ENCODE measurements around the gene IGSF21.
"Not testable (repeated sequence)": the region's sequence is repeated elsewhere in the genome, so short reads cannot be mapped to it uniquely, and the experiment has no call there.

IGSF21 gene

GRCh38 chr1:18363436-18363835, 255.8 kb downstream of the IGSF21 start:
- H3K27ac ChIP-seq (ENCODE audit: low read depth, low read length): no peak overlapping the region
- H3K4me3 ChIP-seq (ENCODE audit: low read depth, low read length): no peak overlapping the region
- no peaks in the 10 kb centered on the region for H3K27me3 ChIP-seq (ENCODE audit: control insufficient read depth, insufficient read depth, low read length)
- H3K4me1 ChIP-seq (ENCODE audit: control insufficient read depth, insufficient read depth, low read length): no peaks in the 10 kb centered on the region
- H3K9ac ChIP-seq (ENCODE audit: low read depth, low read length): no peak overlapping the region
- no peaks in the 10 kb centered on the region for H3K9me3 ChIP-seq (ENCODE audit: control insufficient read depth, insufficient read depth, low read length)
- H3K36me3 ChIP-seq (ENCODE audit: control insufficient read depth, insufficient read depth, low read length): no peaks in the 10 kb centered on the region

- H3K27ac ChIP-seq (ENCODE audit: low read depth, low read length): no peak overlapping the region
- no peaks in the 10 kb centered on the region for H3K36me3 ChIP-seq (ENCODE audit: control insufficient read depth, insufficient read depth, low read length)
- H3K27me3 ChIP-seq (ENCODE audit: control insufficient read depth, insufficient read depth, low read length): no peaks in the 10 kb centered on the region
- no peaks in the 10 kb centered on the region for H3K4me1 ChIP-seq (ENCODE audit: control insufficient read depth, insufficient read depth, low read length)
- no peak overlapping the region for H3K4me3 ChIP-seq (ENCODE audit: low read depth, low read length)
- no peak overlapping the region for H3K9ac ChIP-seq (ENCODE audit: low read depth, low read length)
- no peaks in the 10 kb centered on the region for H3K9me3 ChIP-seq (ENCODE audit: control insufficient read depth, insufficient read depth, low read length)
These were observed 257.6 kb downstream of the IGSF21 start for GRCh38 chr1:18365099-18365705.

- H3K9me3 ChIP-seq (ENCODE audit: control insufficient read depth, insufficient read depth, low read length); H3K36me3 ChIP-seq (ENCODE audit: control insufficient read depth, insufficient read depth, low read length); H3K9ac ChIP-seq (ENCODE audit: low read depth, low read length); H3K27me3 ChIP-seq (ENCODE audit: control insufficient read depth, insufficient read depth, low read length); H3K4me1 ChIP-seq (ENCODE audit: control insufficient read depth, insufficient read depth, low read length); H3K4me3 ChIP-seq (ENCODE audit: low read depth, low read length); H3K27ac ChIP-seq (ENCODE audit: low read depth, low read length): not testable (repeated sequence)
These were observed 264.9 kb downstream of the IGSF21 start for GRCh38 chr1:18372505-18372904.

- Histone ChIP-seq H3K4me1 (ENCODE audit: control insufficient read depth, insufficient read depth, low read length) (0 out of 2 replicates have a peak, but pooled peaks cover 4% of the 10 kb centered on the region), H3K27me3 (ENCODE audit: control insufficient read depth, insufficient read depth, low read length) (no peaks in the 10 kb centered on the region; the same call in 1 of the 2 replicates), H3K27ac (ENCODE audit: low read depth, low read length) (no peak overlapping the region), H3K4me3 (ENCODE audit: low read depth, low read length) (no peak overlapping the region), H3K36me3 (ENCODE audit: control insufficient read depth, insufficient read depth, low read length) (no peaks in the 10 kb centered on the region), H3K9ac (ENCODE audit: low read depth, low read length) (no peak overlapping the region), H3K9me3 (ENCODE audit: control insufficient read depth, insufficient read depth, low read length) (no peaks in the 10 kb centered on the region)
These were observed 265.6 kb downstream of the IGSF21 start for GRCh38 chr1:18373151-18373550.

- Histone ChIP-seq H3K4me3 (ENCODE audit: low read depth, low read length) (no peak overlapping the region), H3K4me1 (ENCODE audit: control insufficient read depth, insufficient read depth, low read length) (0 out of 2 replicates have a peak, but pooled peaks cover 4% of the 10 kb centered on the region), H3K36me3 (ENCODE audit: control insufficient read depth, insufficient read depth, low read length) (no peaks in the 10 kb centered on the region), H3K9me3 (ENCODE audit: control insufficient read depth, insufficient read depth, low read length) (no peaks in the 10 kb centered on the region; the same call in 1 of the 2 replicates), H3K27ac (ENCODE audit: low read depth, low read length) (no peak overlapping the region), H3K9ac (ENCODE audit: low read depth, low read length) (no peak overlapping the region), H3K27me3 (ENCODE audit: control insufficient read depth, insufficient read depth, low read length) (no peaks in the 10 kb centered on the region; the same call in 1 of the 2 replicates)
These were observed 266.4 kb downstream of the IGSF21 start for GRCh38 chr1:18373882-18374493.

GRCh38 chr1:18376661-18377060, 269.1 kb downstream of the IGSF21 start:
- H3K4me3 ChIP-seq (ENCODE audit: low read depth, low read length): no peak overlapping the region
- no peak overlapping the region for H3K27ac ChIP-seq (ENCODE audit: low read depth, low read length)
- H3K36me3 ChIP-seq (ENCODE audit: control insufficient read depth, insufficient read depth, low read length): no peaks in the 10 kb centered on the region
- H3K9ac ChIP-seq (ENCODE audit: low read depth, low read length): no peak overlapping the region
- no peaks in the 10 kb centered on the region; the same call in 1 of the 2 replicates for H3K27me3 ChIP-seq (ENCODE audit: control insufficient read depth, insufficient read depth, low read length)
- H3K9me3 ChIP-seq (ENCODE audit: control insufficient read depth, insufficient read depth, low read length): no peaks in the 10 kb centered on the region; the same call in 1 of the 2 replicates
- H3K4me1 ChIP-seq (ENCODE audit: control insufficient read depth, insufficient read depth, low read length): 0 out of 2 replicates have a peak, but pooled peaks cover 4% of the 10 kb centered on the region

GRCh38 chr1:18380288-18380687, 272.7 kb downstream of the IGSF21 start:
- Histone ChIP-seq H3K4me1 (ENCODE audit: control insufficient read depth, insufficient read depth, low read length) (peaks cover 6% of the 10 kb centered on the region; the same call in 1 of the 2 replicates), H3K36me3 (ENCODE audit: control insufficient read depth, insufficient read depth, low read length) (no peaks in the 10 kb centered on the region), H3K27ac (ENCODE audit: low read depth, low read length) (no peak overlapping the region), H3K27me3 (ENCODE audit: control insufficient read depth, insufficient read depth, low read length) (no peaks in the 10 kb centered on the region; the same call in 1 of the 2 replicates), H3K9ac (ENCODE audit: low read depth, low read length) (no peak overlapping the region), H3K4me3 (ENCODE audit: low read depth, low read length) (no peak overlapping the region), H3K9me3 (ENCODE audit: control insufficient read depth, insufficient read depth, low read length) (no peaks in the 10 kb centered on the region; the same call in 1 of the 2 replicates)

GRCh38 chr1:18384059-18384458, 276.5 kb downstream of the IGSF21 start:
- 0 out of 2 replicates have a peak, but pooled peaks cover 2% of the 10 kb centered on the region for H3K27me3 ChIP-seq (ENCODE audit: control insufficient read depth, insufficient read depth, low read length)
- peaks cover 12% of the 10 kb centered on the region; the same call in 1 of the 2 replicates for H3K4me1 ChIP-seq (ENCODE audit: control insufficient read depth, insufficient read depth, low read length)
- H3K36me3 ChIP-seq (ENCODE audit: control insufficient read depth, insufficient read depth, low read length): no peaks in the 10 kb centered on the region
- H3K9ac ChIP-seq (ENCODE audit: low read depth, low read length): no peak overlapping the region
- no peaks in the 10 kb centered on the region for H3K9me3 ChIP-seq (ENCODE audit: control insufficient read depth, insufficient read depth, low read length)
- no peak overlapping the region for H3K27ac ChIP-seq (ENCODE audit: low read depth, low read length)
- no peak overlapping the region for H3K4me3 ChIP-seq (ENCODE audit: low read depth, low read length)

- Histone ChIP-seq H3K4me1 (ENCODE audit: control insufficient read depth, insufficient read depth, low read length) (peaks cover 12% of the 10 kb centered on the region; the same call in 1 of the 2 replicates), H3K9me3 (ENCODE audit: control insufficient read depth, insufficient read depth, low read length) (no peaks in the 10 kb centered on the region), H3K9ac (ENCODE audit: low read depth, low read length) (no peak overlapping the region), H3K27me3 (ENCODE audit: control insufficient read depth, insufficient read depth, low read length) (0 out of 2 replicates have a peak, but pooled peaks cover 2% of the 10 kb centered on the region), H3K4me3 (ENCODE audit: low read depth, low read length) (no peak overlapping the region), H3K36me3 (ENCODE audit: control insufficient read depth, insufficient read depth, low read length) (no peaks in the 10 kb centered on the region), H3K27ac (ENCODE audit: low read depth, low read length) (no peak overlapping the region)
These were observed 276.9 kb downstream of the IGSF21 start for GRCh38 chr1:18384471-18384870.

- H3K36me3 ChIP-seq (ENCODE audit: control insufficient read depth, insufficient read depth, low read length): no peaks in the 10 kb centered on the region
- H3K27ac ChIP-seq (ENCODE audit: low read depth, low read length): no peak overlapping the region
These were observed 277.7 kb downstream of the IGSF21 start for GRCh38 chr1:18385239-18385790.

GRCh38 chr1:18386591-18386990, 279.0 kb downstream of the IGSF21 start:
- Histone ChIP-seq H3K4me1 (ENCODE audit: control insufficient read depth, insufficient read depth, low read length) (peaks cover 12% of the 10 kb centered on the region; the same call in 1 of the 2 replicates), H3K4me3 (ENCODE audit: low read depth, low read length) (no peak overlapping the region), H3K27me3 (ENCODE audit: control insufficient read depth, insufficient read depth, low read length) (0 out of 2 replicates have a peak, but pooled peaks cover 2% of the 10 kb centered on the region), H3K9ac (ENCODE audit: low read depth, low read length) (no peak overlapping the region), H3K9me3 (ENCODE audit: control insufficient read depth, insufficient read depth, low read length) (no peaks in the 10 kb centered on the region), H3K27ac (ENCODE audit: low read depth, low read length) (no peak overlapping the region), H3K36me3 (ENCODE audit: control insufficient read depth, insufficient read depth, low read length) (no peaks in the 10 kb centered on the region)

More at GRCh38 chr1:18385239-18385790, 277.7 kb downstream of the IGSF21 start:
- Histone ChIP-seq H3K27me3 (ENCODE audit: control insufficient read depth, insufficient read depth, low read length) (0 out of 2 replicates have a peak, but pooled peaks cover 2% of the 10 kb centered on the region), H3K4me1 (ENCODE audit: control insufficient read depth, insufficient read depth, low read length) (peaks cover 12% of the 10 kb centered on the region; the same call in 1 of the 2 replicates), H3K9me3 (ENCODE audit: control insufficient read depth, insufficient read depth, low read length) (no peaks in the 10 kb centered on the region), H3K4me3 (ENCODE audit: low read depth, low read length) (no peak overlapping the region), H3K9ac (ENCODE audit: low read depth, low read length) (no peak overlapping the region)
